Measurements from ENCODE around the gene TPRG1L. TPM values are rescaled to one million over a fixed set of nuclear protein-coding genes. Genes with fewer than 3 reads are reported as not detected.

Gene TPRG1L
- total and polyA plus RNA-seq, 3 donors from 2014 or later = 30.6 to 40.9 (median 33.3) TPM

- no peak for TF ChIP-seq POLR2A (IDR thresholded peaks at IDR 0.05)
- TF ChIP-seq CTCF (IDR thresholded peaks at IDR 0.05) = no peak
- peaks cover 14% of the 10 kb centered on the region for H3K4me1 ChIP-seq
- WGBS, 2 donors = 25 to 69% methylated on average over 4 to 24 of the region's 24 CpGs
- H3K9me3 ChIP-seq = no peaks in the 10 kb centered on the region
- no peaks in the 10 kb centered on the region for H3K36me3 ChIP-seq (ENCODE audit: low read depth, missing control alignments)
- no peak for DNase-seq
- intact Hi-C loops (cut with DNase I; ENCODE audit: low total_unique reads) = no loop called here
- no peak overlapping the region for H3K4me3 ChIP-seq
- no peaks in the 10 kb centered on the region for H3K27me3 ChIP-seq
- H3K27ac ChIP-seq = no peak overlapping the region
Observed at GRCh38 chr1:3609769-3610526, 14.9 kb upstream of the TPRG1L start.

DNA sequence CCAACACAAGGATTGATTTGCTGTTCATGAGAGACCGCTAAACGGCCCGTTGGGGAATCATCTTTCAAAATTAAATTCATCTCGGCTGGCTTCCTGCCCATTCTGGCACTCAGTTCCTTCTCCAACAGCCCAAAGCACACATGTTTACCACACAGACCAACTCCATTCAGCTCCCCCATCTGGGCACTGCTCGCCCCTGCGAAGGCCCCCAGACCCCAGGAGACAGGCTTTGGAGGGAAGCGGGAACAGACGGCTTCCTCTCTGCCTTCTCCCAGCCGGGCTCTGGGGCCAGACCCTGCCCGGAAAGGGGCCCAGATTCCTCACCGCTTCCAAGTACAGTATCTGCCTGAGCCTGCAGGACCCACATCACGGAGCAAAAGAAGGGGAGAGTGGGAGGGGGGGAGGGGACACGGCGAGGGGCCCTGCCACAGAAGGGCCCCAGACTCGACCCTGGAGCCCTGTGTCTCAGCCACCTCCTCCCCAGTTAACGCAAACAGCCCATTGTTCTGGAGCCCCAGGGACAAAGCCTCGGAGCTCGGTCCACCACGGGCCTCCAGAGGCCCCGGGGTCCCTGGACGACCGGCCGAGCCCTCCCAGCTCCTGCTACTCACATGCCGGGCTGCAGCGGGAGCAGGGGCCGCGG is 14.2 kb upstream of the TPRG1L start:
- H3K9me3 ChIP-seq = no peaks in the 10 kb centered on the region
- peak; percentile 36 for DNase-seq
- WGBS, 2 donors = 3 to 7% methylated on average over 13 to 23 of the region's 27 CpGs
- no peaks in the 10 kb centered on the region for H3K36me3 ChIP-seq (ENCODE audit: low read depth, missing control alignments)
- peaks cover 14% of the 10 kb centered on the region for H3K4me1 ChIP-seq
- H3K27ac ChIP-seq = no peak overlapping the region
- TF ChIP-seq POLR2A (IDR thresholded peaks at IDR 0.05) = no peak
- H3K4me3 ChIP-seq = peak overlapping the region; percentile 27 to 54
- no peaks in the 10 kb centered on the region for H3K27me3 ChIP-seq
- intact Hi-C loops (cut with DNase I; ENCODE audit: low total_unique reads) = no loop called here

- H3K4me1 ChIP-seq = peaks cover 14% of the 10 kb centered on the region
- H3K27me3 ChIP-seq = no peaks in the 10 kb centered on the region
- intact Hi-C loops (cut with DNase I; ENCODE audit: low total_unique reads) = no loop called here
- H3K27ac ChIP-seq = no peak within 1 kb of the TSS
- TF ChIP-seq POLR2A (IDR thresholded peaks at IDR 0.05) = no peak
- no peak for TF ChIP-seq CTCF (IDR thresholded peaks at IDR 0.05)
- H3K9me3 ChIP-seq = no peaks in the 10 kb centered on the region
- WGBS, 2 donors = 3% methylated on average over 47 of the region's 87 CpGs; no CpG with 5 or more reads in 1 of the 2 donors
- peak within 1 kb of the TSS; percentile 27 to 54 for H3K4me3 ChIP-seq
- DNase-seq = peak; percentile 79
- H3K36me3 ChIP-seq (ENCODE audit: low read depth, missing control alignments) = no peaks in the 10 kb centered on the region
Observed at GRCh38 chr1:3611170-3612019, 13.4 kb upstream of the TPRG1L start, which contains the start of gene MEGF6. Gene MEGF6 (minus strand): TSS chr1:3611508. CDS start chr1:3611268, 240 bp downstream.

DNA sequence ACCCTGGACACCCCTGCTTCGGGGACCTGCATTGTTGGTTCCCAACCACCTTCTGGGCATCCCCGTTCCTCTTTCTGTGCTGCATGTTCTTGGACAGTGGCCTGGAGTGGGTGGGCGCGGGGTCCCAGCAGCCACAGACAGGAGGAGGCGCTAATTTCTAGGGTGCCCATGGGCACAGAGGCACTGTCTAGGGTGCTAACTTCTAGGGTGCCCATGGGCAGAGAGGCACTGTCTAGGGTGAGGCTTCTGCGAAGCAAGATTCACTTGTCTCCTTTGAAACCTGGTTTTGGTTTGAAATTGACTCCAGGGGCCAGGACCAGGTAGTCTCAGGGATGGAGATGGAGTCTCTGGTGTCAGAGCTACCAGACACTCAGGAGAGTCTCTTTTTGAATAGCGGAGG is 12.7 kb upstream of the TPRG1L start:
- no peak for TF ChIP-seq POLR2A (IDR thresholded peaks at IDR 0.05)
- no peak for TF ChIP-seq CTCF (IDR thresholded peaks at IDR 0.05)
- intact Hi-C loops (cut with DNase I; ENCODE audit: low total_unique reads) = no loop called here
- Histone ChIP-seq H3K9me3 (no peaks in the 10 kb centered on the region), H3K27ac (no peak overlapping the region), H3K36me3 (ENCODE audit: low read depth, missing control alignments) (no peaks in the 10 kb centered on the region), H3K4me3 (peak overlapping the region; percentile 1 to 54), H3K27me3 (no peaks in the 10 kb centered on the region), H3K4me1 (peaks cover 14% of the 10 kb centered on the region)
- 72 to 74% methylated on average over 2 to 7 of the region's 7 CpGs for WGBS, 2 donors
- DNase-seq = no peak

Data from testis (tissue), 3 donors.